Central memory CD8-positive, alpha-beta T cell (primary cell): ENCODE results near the gene KIAA1217.

Experiments used
- ATAC-seq: fragments of 150-1000 bp; cut with Tn5 transposase; replicated peaks from 2 replicates; pipeline ENCODE4 v1.10.0; 2022; ENCODE audit warnings: mild to moderate bottlenecking, moderate FRiP score, moderate number of reproducible peaks; ENCODE audit not compliant: poor library complexity, severe bottlenecking; ENCODE audit errors: extremely low read depth
- DNase-seq, 2 donors: peaks; one replicate each; pipeline ENCODE4 v3.0.0; 2021; ENCODE audit warnings: low spot score in 2 of 2
- H3K27ac Mint-ChIP-seq: one replicate; pipeline ENCODE4 v1.8.0; 2022; ENCODE audit warnings: low read depth, mild to moderate bottlenecking, moderate library complexity, mixed read lengths
- H3K27me3 Mint-ChIP-seq: one replicate; pipeline ENCODE4 v1.8.0; 2022; ENCODE audit warnings: mixed read lengths
- H3K36me3 Mint-ChIP-seq: one replicate; pipeline ENCODE4 v1.8.0; 2022; ENCODE audit warnings: mild to moderate bottlenecking, moderate library complexity, mixed read lengths; ENCODE audit not compliant: insufficient read depth
- H3K4me1 Mint-ChIP-seq: one replicate; pipeline ENCODE4 v1.8.0; 2022; ENCODE audit warnings: mixed read lengths
- H3K4me3 Mint-ChIP-seq: one replicate; pipeline ENCODE4 v1.8.0; 2022; ENCODE audit warnings: mild to moderate bottlenecking, moderate library complexity, mixed read lengths
- H3K9me3 Mint-ChIP-seq: one replicate; pipeline ENCODE4 v1.8.0; 2022; ENCODE audit warnings: mixed read lengths

KIAA1217 gene

GRCh38 chr10:24358022-24358421 is 149.1 kb downstream of the KIAA1217 start:
- no peaks in the 10 kb centered on the region for H3K9me3 Mint-ChIP-seq
- no peak overlapping the region for H3K4me3 Mint-ChIP-seq
- DNase-seq: no peak
- no peaks in the 10 kb centered on the region for H3K4me1 Mint-ChIP-seq
- H3K36me3 Mint-ChIP-seq: no peaks in the 10 kb centered on the region
- H3K27ac Mint-ChIP-seq: no peak overlapping the region
- ATAC-seq: no peak
- H3K27me3 Mint-ChIP-seq: no peaks in the 10 kb centered on the region

- Mint-ChIP-seq H3K36me3 (no peaks in the 10 kb centered on the region), H3K27ac (no peak overlapping the region), H3K27me3 (peaks cover 10% of the 10 kb centered on the region), H3K9me3 (no peaks in the 10 kb centered on the region), H3K4me1 (no peaks in the 10 kb centered on the region), H3K4me3 (no peak overlapping the region)
- ATAC-seq: no peak
- DNase-seq: no peak
Observed at GRCh38 chr10:24360282-24361127, 151.6 kb downstream of the KIAA1217 start.

GRCh38 chr10:24363070-24363469 is 154.1 kb downstream of the KIAA1217 start:
- no peak overlapping the region for H3K4me3 Mint-ChIP-seq
- no peaks in the 10 kb centered on the region for H3K9me3 Mint-ChIP-seq
- H3K4me1 Mint-ChIP-seq: no peaks in the 10 kb centered on the region
- no peak overlapping the region for H3K27ac Mint-ChIP-seq
- H3K36me3 Mint-ChIP-seq: no peaks in the 10 kb centered on the region
- H3K27me3 Mint-ChIP-seq: peaks cover 11% of the 10 kb centered on the region
- DNase-seq (no peak), ATAC-seq (no peak)

DNA sequence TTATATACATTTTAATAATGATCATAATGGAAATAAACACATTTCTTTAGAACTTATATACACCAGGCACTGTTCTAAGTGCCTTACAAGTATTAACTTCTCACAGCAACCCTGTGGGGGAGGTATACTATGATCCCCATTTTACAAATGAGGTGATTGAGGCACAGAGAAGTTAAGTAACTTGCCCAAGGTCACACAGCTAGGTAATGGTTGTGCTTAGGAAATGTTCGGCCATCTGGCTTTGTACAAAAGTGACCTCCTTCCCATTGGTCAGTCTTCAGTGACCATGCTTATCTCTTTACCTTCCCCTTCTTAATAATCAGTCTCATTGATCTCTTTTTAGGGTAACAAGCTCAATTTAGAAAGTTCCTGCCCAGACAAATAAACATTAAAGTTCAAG is 158.8 kb downstream of the KIAA1217 start:
- H3K4me3 Mint-ChIP-seq: no peak overlapping the region
- H3K9me3 Mint-ChIP-seq: peaks cover 8% of the 10 kb centered on the region
- no peak for DNase-seq
- no peak overlapping the region for H3K27ac Mint-ChIP-seq
- no peaks in the 10 kb centered on the region for H3K4me1 Mint-ChIP-seq
- H3K27me3 Mint-ChIP-seq: peaks cover 20% of the 10 kb centered on the region
- ATAC-seq: no peak
- H3K36me3 Mint-ChIP-seq: no peaks in the 10 kb centered on the region

- DNase-seq (no peak), ATAC-seq (no peak)
- Mint-ChIP-seq H3K9me3 (peaks cover 8% of the 10 kb centered on the region), H3K27ac (no peak overlapping the region), H3K4me1 (no peaks in the 10 kb centered on the region), H3K4me3 (no peak overlapping the region), H3K27me3 (peaks cover 10% of the 10 kb centered on the region), H3K36me3 (no peaks in the 10 kb centered on the region)
Observed at GRCh38 chr10:24370877-24371276, 161.9 kb downstream of the KIAA1217 start.

DNA sequence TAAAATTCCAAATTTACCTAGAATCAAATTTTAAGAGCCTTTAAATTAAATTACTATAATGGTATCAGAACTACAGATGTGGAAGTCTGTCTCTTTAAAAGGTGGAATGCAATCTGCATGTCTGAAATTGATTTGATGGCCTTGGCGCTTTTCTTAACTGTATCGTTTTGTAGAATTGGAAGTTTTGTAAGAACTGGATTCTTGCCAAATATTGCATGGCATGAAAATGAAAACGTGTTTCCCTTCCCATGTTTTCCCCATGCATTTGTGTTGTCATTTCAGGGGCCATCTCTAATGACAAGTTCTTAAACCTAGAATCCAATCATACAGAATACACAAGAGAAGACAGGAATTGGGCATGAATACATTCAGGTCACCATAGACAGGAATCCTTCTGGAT is 162.5 kb downstream of the KIAA1217 start:
- Mint-ChIP-seq H3K9me3 (peaks cover 8% of the 10 kb centered on the region), H3K27me3 (peaks cover 10% of the 10 kb centered on the region), H3K36me3 (no peaks in the 10 kb centered on the region), H3K27ac (no peak overlapping the region), H3K4me1 (no peaks in the 10 kb centered on the region), H3K4me3 (no peak overlapping the region)
- no peak for ATAC-seq
- DNase-seq: no peak

GRCh38 chr10:24374134-24374915 is 165.4 kb downstream of the KIAA1217 start:
- DNase-seq: no peak
- Mint-ChIP-seq H3K9me3 (peaks cover 8% of the 10 kb centered on the region), H3K36me3 (no peaks in the 10 kb centered on the region), H3K4me3 (no peak overlapping the region), H3K4me1 (no peaks in the 10 kb centered on the region), H3K27me3 (no peaks in the 10 kb centered on the region), H3K27ac (no peak overlapping the region)
- no peak for ATAC-seq

- ATAC-seq (no peak), DNase-seq (no peak)
- Mint-ChIP-seq H3K9me3 (peaks cover 8% of the 10 kb centered on the region), H3K4me1 (no peaks in the 10 kb centered on the region), H3K27me3 (no peaks in the 10 kb centered on the region), H3K36me3 (no peaks in the 10 kb centered on the region), H3K4me3 (no peak overlapping the region), H3K27ac (no peak overlapping the region)
Observed at GRCh38 chr10:24375510-24375909, 166.6 kb downstream of the KIAA1217 start.

- no peak for ATAC-seq
- DNase-seq: no peak
- no peak overlapping the region for H3K4me3 Mint-ChIP-seq
- H3K27ac Mint-ChIP-seq: no peak overlapping the region
- no peaks in the 10 kb centered on the region for H3K36me3 Mint-ChIP-seq
- no peaks in the 10 kb centered on the region for H3K27me3 Mint-ChIP-seq
- no peaks in the 10 kb centered on the region for H3K4me1 Mint-ChIP-seq
- peaks cover 6% of the 10 kb centered on the region for H3K9me3 Mint-ChIP-seq
Observed at GRCh38 chr10:24376731-24377130, 167.8 kb downstream of the KIAA1217 start.

- no peak for ATAC-seq
- no peaks in the 10 kb centered on the region for H3K4me1 Mint-ChIP-seq
- no peaks in the 10 kb centered on the region for H3K27me3 Mint-ChIP-seq
- no peaks in the 10 kb centered on the region for H3K36me3 Mint-ChIP-seq
- no peak for DNase-seq
- no peaks in the 10 kb centered on the region for H3K9me3 Mint-ChIP-seq
- no peak overlapping the region for H3K27ac Mint-ChIP-seq
- H3K4me3 Mint-ChIP-seq: no peak overlapping the region
Observed at GRCh38 chr10:24378126-24378920, 169.4 kb downstream of the KIAA1217 start.

DNA sequence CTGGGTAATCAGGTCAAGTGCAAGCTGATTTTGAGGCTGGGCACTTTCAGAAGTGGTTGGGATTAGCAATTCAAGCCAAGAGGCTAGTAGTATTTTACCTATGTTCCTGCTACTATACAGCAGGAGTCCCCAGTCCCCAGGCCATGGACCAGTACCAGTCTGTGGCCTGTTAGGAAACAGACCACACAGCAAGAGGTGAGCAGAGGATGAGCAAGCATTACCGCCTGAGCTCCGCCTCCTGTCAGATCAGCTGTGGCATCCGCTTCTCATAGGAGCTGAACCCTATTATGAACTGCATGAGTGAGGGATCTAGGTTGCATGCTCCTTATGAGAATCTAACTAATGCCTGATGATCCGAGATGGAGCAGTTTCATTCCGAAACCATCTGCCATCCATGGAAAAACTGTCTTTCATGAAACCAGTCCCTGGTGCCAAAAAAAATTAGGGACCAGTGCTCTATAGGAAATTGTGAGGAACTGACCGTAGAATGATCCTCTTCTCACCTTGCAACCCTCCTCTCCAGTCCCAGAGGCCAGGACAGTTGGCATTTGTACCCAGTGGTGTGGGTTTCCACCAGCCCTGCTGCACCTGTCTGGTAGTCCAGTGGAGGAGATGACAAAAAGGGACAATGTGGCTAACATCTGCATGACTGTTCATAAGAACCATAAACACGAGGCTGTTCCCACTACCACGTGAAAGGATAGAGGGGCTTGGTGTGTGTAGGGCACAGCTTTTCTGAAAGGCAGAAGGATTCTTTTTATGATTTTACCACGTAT is 172.5 kb downstream of the KIAA1217 start:
- Mint-ChIP-seq H3K9me3 (no peaks in the 10 kb centered on the region), H3K27me3 (peaks cover 11% of the 10 kb centered on the region), H3K27ac (no peak overlapping the region), H3K36me3 (no peaks in the 10 kb centered on the region), H3K4me3 (no peak overlapping the region), H3K4me1 (no peaks in the 10 kb centered on the region)
- no peak for ATAC-seq
- no peak for DNase-seq

DNA sequence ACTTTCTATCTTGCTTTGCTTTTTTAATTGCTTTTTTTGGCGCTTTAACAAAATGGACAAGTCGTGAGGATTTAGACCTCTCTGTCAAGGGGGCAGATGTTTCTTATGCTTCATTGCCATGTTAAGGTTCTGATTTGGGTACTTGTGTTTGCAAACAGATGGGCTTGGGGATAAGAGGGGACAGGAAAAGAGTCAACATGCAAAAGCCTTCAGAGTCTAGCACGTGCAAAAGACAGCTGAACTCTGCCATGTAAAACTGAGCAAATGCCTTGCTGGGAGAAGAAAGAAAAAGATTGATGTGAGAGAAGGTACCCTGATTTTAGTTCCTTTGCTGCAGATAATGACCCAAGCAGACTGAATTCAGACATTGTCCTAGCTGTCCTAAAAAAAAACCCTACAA is 173.1 kb downstream of the KIAA1217 start:
- Mint-ChIP-seq H3K36me3 (no peaks in the 10 kb centered on the region), H3K4me3 (no peak overlapping the region), H3K27me3 (peaks cover 11% of the 10 kb centered on the region), H3K27ac (no peak overlapping the region), H3K4me1 (no peaks in the 10 kb centered on the region), H3K9me3 (no peaks in the 10 kb centered on the region)
- DNase-seq: no peak
- ATAC-seq: no peak
